Measurements from ENCODE around the gene BCL11B. TPM values are rescaled to one million over a fixed set of nuclear protein-coding genes. Genes with fewer than 3 reads are reported as not detected.

BCL11B gene
- total and polyA plus RNA-seq, 2 of the 8 experiments (the other 6 are each of a cell fraction or from before 2014, with no cell fraction given), result 0.63 to 5.9 TPM

GRCh38 chr14:99131632-99132271 is 140.2 kb downstream of the BCL11B start:
- Histone ChIP-seq H3K23me2 (ENCODE audit: low read depth, low read length) (no peaks in the 10 kb centered on the region), H2BK20ac (ENCODE audit: low read length) (no peak overlapping the region), H3K36me3 (ENCODE audit: control insufficient read depth in 2 of 4, insufficient read depth in 4 of 4, low read length in 3 of 4) (no peaks in the 10 kb centered on the region), H2BK120ac (replicated peaks; ENCODE audit: low read depth, low read length) (no peak overlapping the region), H3K79me2 (ENCODE audit: control insufficient read depth in 1 of 2, insufficient read depth in 2 of 2, low read length in 2 of 2) (no peaks in the 10 kb centered on the region), H3K27me3 (replicated peaks in 1 of 4; ENCODE audit: control insufficient read depth in 3 of 4, extremely low read depth in 1 of 4, insufficient read depth in 3 of 4, low read length in 3 of 4) (0 out of 7 replicates have a peak, but pooled peaks cover 0 to 3% (median 0%) of the 10 kb centered on the region in 4 experiments), H2BK15ac (ENCODE audit: low read length) (0 out of 2 replicates have a peak overlapping the region, but pooled peaks have one; percentile 46), H3K14ac (ENCODE audit: insufficient read length) (no peak overlapping the region), H3K4ac (replicated peaks; ENCODE audit: insufficient read length, low read depth, low read length) (no peak overlapping the region), H4K20me1 (replicated peaks in 1 of 2; ENCODE audit: control insufficient read depth in 1 of 2, insufficient read depth in 2 of 2, low read length in 2 of 2) (no peaks in the 10 kb centered on the region), H3K9ac (replicated peaks in 1 of 4; ENCODE audit: extremely low read depth in 1 of 4, low read depth in 3 of 4, low read length in 3 of 4) (no peak overlapping the region), H3K18ac (ENCODE audit: extremely low read depth, low read length) (no peak overlapping the region), H4K8ac (ENCODE audit: extremely low read depth, insufficient read depth, low read length) (peak overlapping the region; percentile 39; the same call in 1 of the 2 replicates), H2BK12ac (ENCODE audit: low read depth, low read length) (no peak overlapping the region), H3K9me3 (ENCODE audit: insufficient read depth in 2 of 2, low read depth in 1 of 2, low read length in 1 of 2) (no peaks in the 10 kb centered on the region), H3K4me2 (ENCODE audit: insufficient read depth in 1 of 2, low read depth in 2 of 2, low read length in 2 of 2) (no peak overlapping the region), H3K56ac (replicated peaks; ENCODE audit: insufficient read length, low read depth, low read length) (no peak overlapping the region), H3K23ac (ENCODE audit: insufficient read length) (no peak overlapping the region), H3K79me1 (ENCODE audit: low read depth, low read length) (0 out of 2 replicates have a peak, but pooled peaks cover 2% of the 10 kb centered on the region), H4K5ac (ENCODE audit: insufficient read length, low read depth, low read length) (no peak overlapping the region), H2BK5ac (ENCODE audit: low read depth, low read length) (no peak overlapping the region), H3K4me3 (ENCODE audit: extremely low read depth in 1 of 4, insufficient read depth in 2 of 4, low read depth in 3 of 4, low read length in 4 of 4) (no peak overlapping the region), H2AFZ (ENCODE audit: low read length) (no peak overlapping the region), H3K4me1 (replicated peaks in 1 of 4; ENCODE audit: control insufficient read depth in 3 of 4, insufficient read depth in 4 of 4, low read length in 3 of 4) (peaks cover 0 to 11% (median 3%) of the 10 kb centered on the region in 4 experiments; a peak in 6 of 7 replicates), H2AK5ac (ENCODE audit: low read depth, low read length) (no peak overlapping the region), H3K27ac (ENCODE audit: low read depth, low read length) (no peak overlapping the region), H4K91ac (replicated peaks; ENCODE audit: insufficient read length, low read length) (no peak overlapping the region)
- ChIA-PET POLR2A (ENCODE audit: partially characterized antibody) (no interaction called here), CTCF (ENCODE audit: partially characterized antibody) (interaction anchor here (0.6 to 1.3 kb wide), 2 partner anchors 39 to 135 kb away, joined by 4 to 5 read pairs; no protein-coding TSS in a partner anchor)
- DNase-seq (ENCODE audit: low read depth in 1 of 2, low spot score in 2 of 2) (peak in 1 of 2 experiments; percentile 38), FAIRE-seq (no peak)
- 93% methylated on average over 12 of the region's 12 CpGs; no CpG with 5 or more reads in 1 of the 2 experiments for WGBS, 2 experiments (ENCODE audit: extremely low coverage in 1 of 2, insufficient coverage in 1 of 2, insufficient read length in 1 of 2, insufficient replicate concordance in 2 of 2, low coverage in 1 of 2, low lambda C conversion rate in 2 of 2, missing lambda C conversion rate in 1 of 2)
- TF ChIP-seq RFX5 (IDR thresholded peaks at IDR 0.05; ENCODE audit: borderline replicate concordance, low read depth, low read length) (no peak), TAF7 (optimal IDR thresholded peaks at IDR 0.05; ENCODE audit: borderline replicate concordance, low read depth, low read length) (no peak), ATF3 (IDR thresholded peaks at IDR 0.05; ENCODE audit: insufficient read depth, low read depth, low read length) (no peak), YY1 (IDR thresholded peaks at IDR 0.05; ENCODE audit: low read depth, low read length) (no peak), TBP (IDR thresholded peaks at IDR 0.05; ENCODE audit: low read depth, low read length) (no peak), TAF1 (IDR thresholded peaks at IDR 0.05; ENCODE audit: low read depth, low read length) (no peak), EGR1 (IDR thresholded peaks at IDR 0.05; ENCODE audit: borderline replicate concordance, low read depth, low read length) (no peak), RXRA (IDR thresholded peaks at IDR 0.05; ENCODE audit: insufficient read depth, low read depth, low read length) (no peak), RNF2 (IDR thresholded peaks at IDR 0.05; ENCODE audit: borderline replicate concordance, low read depth, low read length, missing control alignments, poor library complexity, severe bottlenecking) (no peak), CHD2 (IDR thresholded peaks at IDR 0.05; ENCODE audit: low read length) (no peak), KDM4A (IDR thresholded peaks at IDR 0.05; ENCODE audit: low read depth, low read length, severe bottlenecking) (no peak), CBX5 (IDR thresholded peaks at IDR 0.05; ENCODE audit: low read depth, low read length) (no peak)

Data from H1 (cell line).